ENCODE results near the gene CDAN1.

Gene CDAN1

GRCh38 chr15:42734076-42734672, 2.8 kb downstream of the CDAN1 start:
- no peak for DNase-seq

DNA sequence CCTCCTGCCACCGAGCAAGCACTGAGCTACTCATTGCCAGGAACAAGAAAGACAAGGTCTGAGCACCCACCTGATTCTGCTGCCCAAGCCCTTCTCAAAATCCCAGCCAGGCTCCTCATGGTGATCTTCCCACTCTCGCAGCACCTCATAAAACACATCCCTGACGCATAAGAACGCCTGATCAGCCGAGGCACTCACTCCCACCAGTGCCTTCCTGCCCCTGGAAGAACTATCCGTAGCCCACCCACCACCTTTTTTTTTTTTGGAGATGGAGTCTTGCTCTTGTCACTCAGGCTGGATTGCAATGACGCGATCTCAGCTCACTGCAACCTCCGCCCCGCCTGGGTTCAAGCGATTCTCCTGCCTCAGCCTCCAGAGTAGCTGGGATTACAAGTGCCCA, 3.9 kb downstream of the CDAN1 start:
- no peak for DNase-seq

DNA sequence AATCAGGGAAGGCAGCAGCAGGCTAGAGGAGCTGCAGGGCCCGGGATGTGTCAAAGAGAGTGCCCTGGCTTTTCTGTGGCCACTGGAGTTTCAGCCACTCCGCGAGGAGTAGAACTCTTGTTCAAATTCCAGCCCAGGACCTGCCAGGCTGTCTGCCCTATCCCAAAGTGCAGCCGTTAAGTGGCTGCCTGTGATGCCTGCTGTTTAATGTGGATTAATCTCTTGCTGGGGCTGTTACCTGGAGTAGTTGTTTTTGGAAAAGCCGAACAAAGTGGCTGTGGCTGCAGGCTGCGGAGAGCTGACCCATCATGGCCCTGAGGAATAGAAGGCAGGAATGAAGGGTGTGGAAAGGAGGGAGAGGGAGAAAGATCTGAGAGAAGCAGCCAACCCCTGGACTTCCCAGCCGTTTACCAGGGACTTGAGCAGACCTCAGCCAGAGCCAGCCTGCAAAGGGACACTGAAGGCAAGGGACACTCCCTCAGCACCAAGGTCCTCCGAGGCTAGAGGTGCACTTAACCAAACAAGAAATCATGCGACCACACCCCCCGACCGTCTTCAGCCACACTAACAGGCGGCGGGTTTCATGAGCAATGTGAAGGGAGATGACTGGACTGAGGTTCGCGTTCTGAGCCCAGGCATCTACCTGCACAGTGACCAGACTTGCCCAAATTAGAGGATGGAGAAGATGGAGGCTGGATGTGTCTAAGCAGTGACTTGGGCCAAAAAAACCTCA, 4.7 kb downstream of the CDAN1 start:
- no peak for DNase-seq

GRCh38 chr15:42731461-42731860, 5.5 kb downstream of the CDAN1 start:
- DNase-seq = no peak

DNA sequence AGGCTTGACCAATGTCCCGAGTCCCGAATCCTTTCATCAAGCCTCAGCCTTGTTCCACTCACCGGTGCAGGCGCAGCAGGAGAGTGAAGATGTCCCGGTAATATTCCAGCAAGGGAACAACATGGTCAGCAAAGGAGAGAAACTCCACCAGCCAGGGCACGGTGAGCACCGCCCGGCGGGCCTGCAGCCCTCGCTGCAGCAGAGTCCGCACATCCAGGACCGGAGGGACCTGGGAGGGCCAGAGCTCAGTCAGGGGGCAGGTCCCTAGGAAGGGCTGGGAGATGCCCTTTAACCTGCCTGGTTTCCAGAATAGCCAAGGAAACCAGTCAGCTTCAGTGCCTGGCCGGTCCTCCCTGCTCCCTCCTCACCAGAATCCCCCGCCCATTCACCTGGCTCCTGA, 6.4 kb downstream of the CDAN1 start:
- no peak for DNase-seq

DNA sequence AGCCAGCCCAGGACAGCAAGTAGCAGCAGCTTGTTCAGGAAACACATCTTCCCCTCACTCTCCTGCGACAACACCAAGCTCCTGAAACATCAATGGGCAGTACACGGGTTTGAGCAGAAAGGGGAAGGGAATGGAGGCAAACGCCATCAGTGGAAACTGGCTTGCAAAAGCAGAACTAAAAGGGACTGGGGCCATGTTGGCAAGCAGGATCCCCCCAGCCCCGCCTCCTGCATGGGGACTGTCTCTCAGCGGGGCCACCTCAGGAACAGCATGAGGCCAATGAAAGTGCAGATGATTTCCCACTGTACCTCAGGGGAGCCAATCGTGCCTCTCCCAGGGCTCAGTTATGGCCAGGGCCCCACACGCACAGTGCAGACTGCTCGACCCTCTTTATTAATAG, 6.8 kb downstream of the CDAN1 start:
- no peak for DNase-seq

GRCh38 chr15:42729409-42729808, 7.5 kb downstream of the CDAN1 start:
- DNase-seq = no peak

- no peak for DNase-seq
These were observed 8.0 kb downstream of the CDAN1 start for GRCh38 chr15:42728972-42729371.

DNA sequence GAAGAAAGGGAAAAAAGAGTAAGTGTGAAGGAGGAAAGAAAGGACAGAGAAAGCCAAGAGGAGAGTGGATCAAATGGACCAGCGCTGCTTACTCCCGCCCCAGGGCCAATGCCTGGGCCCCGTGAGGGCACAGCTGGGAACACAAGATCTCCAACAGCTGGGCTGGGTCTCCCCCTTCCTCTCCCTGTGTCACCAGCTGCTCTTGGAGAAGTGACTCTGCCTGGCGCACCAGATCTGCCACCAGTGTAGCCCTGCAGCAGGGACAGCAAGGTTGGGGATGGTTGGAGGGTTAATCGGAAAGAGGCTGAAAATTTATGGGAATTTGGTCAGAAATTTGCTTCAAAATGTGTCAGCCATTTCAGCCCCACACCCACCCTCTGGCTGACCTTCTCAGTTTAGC, 8.4 kb downstream of the CDAN1 start:
- DNase-seq = no peak

DNA sequence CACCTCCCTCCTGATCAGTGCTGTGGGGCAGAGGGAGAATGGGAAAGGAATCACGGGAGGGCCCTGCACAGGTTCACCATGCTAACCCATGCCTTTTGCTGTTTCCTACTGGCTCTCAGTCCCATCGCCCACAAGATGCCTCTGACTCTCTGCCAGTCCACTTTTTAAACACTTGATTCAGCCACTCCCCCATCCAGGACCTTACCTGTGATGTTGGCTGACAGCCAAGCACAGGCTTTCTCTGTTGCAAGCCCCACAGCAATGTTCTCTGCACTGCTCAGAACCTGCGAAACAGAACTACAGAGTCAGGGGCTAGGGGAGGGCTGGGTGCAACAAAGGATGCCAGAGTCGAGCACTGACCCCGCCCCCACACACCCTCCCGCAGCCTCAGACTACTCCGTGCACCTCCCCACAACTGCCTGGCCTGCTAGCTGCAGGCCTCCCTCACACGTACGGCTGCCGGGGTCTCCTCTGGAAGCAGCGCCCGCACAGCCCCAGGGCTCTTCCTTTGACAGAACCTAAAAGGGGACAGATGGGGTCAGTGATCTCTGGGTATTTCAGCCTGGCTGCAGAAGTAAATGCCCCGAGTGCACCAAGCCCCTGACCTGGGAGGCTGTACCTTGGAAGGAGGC, 9.1 kb downstream of the CDAN1 start:
- no peak for DNase-seq

GRCh38 chr15:42726114-42726513, 10.8 kb downstream of the CDAN1 start:
- no peak for DNase-seq

DNA sequence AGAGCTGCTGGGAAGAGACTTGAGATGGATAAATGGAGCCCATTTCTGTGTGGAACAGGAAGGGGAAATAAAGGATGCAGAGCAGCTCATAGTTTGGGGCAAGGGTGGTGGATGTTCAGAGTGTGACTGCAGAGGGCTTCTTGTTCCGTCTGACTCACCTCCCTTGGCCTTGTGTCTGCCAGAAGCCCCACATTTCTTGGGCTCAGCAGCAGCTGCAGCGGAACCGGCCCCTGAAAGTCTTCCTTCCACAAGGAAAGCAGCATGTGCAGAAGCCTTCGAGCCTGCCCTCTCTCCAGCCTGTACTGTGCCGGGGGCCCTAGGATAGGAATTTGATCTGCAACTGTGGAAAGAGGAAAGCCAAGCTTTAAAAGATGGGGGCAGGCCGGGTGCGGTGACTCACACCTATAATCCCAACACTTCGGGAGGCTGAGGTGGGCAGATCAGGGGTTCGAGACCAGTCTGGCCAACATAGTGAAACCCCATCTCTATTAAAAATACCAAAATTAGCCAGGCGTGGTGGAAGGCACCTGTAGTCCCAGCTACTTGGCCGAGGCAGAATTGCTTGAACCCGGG, 11.5 kb downstream of the CDAN1 start:
- DNase-seq = no peak

DNA sequence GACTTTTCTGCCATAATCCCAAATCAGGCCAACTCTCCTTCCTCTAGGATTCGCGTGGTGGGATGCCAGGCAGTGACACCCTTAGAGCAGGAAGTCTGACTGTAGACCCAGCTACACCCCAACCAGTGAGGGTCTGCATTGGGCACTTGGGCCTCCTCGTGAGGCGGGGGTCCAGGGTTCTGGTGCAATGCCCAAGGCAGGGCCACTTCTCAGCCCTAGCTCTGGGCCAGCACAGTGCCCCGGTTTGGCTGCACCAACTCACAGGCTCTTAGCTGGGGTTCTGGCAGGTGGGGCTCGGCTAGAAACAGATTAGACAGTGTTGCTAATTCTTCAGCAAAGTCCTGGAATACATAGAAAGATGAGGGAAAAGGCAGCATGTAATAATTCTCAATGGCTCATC, 12.7 kb downstream of the CDAN1 start:
- no peak for DNase-seq

DNA sequence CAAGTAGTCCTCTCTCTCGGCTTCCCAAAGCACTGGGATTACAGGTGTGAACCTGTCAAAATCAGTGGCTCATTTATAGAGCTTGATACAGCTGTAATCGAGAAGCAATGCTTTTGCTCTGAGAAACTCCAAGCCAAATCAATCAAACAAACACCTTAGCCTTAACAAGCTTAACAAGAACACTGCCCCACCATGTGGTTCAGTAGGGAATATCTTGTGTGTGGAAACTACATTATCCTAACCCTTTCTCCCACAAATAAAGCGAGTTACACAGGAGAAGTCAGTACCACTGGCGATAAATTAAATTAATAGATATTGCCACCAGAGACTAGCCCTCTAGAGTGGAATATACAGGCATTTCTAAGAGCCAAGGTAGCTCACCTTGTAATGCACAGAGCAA, 13.9 kb downstream of the CDAN1 start:
- no peak for DNase-seq

GRCh38 chr15:42721916-42722315, 15.0 kb downstream of the CDAN1 start:
- no peak for DNase-seq

DNA sequence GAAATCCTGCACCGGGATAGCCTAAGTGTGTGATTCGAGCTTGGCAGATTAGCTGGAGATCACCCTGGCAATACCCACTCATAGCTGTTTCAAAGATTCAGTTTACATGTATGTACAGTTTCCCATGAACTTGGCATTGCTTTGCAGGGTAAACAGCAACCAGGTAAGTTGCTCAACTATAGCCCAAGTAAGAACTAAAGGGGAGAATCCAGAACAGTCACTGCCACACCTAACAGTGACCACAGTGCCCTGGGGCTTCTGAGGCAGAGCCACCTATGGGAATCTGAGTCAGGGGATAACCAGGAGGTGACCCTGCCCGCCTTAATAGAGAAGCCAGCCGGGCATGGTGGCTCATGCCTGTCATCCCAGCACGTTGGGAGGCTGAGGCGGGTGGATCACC, 15.9 kb downstream of the CDAN1 start:
- DNase-seq = no peak

DNA sequence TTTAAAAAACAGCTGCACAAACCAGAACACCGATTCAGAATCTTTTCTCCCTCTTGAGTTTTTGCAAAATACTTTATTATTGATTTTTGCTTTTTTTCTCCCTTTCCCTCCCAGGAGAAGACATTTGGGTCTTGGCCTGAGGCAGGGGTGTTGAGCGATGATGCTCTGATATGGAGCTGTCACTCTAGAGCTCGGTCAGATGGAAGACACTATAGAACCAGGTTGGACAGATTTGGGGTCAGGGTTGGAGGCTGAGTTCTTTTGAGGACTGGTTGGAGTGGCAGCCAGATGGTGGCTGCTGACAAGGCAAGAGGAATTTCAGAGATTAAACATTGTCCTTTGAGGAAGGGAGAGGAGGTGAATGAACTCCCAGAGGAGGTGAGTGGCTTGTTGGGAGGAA, 16.9 kb downstream of the CDAN1 start:
- DNase-seq = no peak

GRCh38 chr15:42719043-42719442, 17.9 kb downstream of the CDAN1 start:
- DNase-seq = no peak

- no peak for DNase-seq
These were observed 20.3 kb downstream of the CDAN1 start for GRCh38 chr15:42716626-42717025.

- no peak for DNase-seq
These were observed 20.8 kb downstream of the CDAN1 start for GRCh38 chr15:42716125-42716524.

DNA sequence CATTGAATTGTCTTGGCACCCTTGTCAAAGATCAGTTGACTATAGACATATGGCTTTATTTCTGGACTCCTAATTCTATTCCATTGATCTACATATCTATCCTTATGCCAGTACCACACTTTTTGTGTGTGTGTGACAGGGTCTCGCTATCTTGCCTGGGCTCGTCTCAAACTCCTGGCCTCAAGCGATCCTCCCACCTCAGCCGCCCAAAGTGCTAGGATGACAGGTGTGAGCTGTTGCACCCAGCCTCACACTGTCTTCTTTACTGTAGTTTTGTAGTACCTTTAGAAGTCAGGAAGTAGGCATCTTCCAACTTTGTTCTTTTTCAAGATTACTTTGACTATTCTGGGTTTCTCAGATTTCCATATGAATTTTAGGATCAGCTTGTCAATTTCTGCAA, 24.3 kb downstream of the CDAN1 start:
- DNase-seq = no peak

DNA sequence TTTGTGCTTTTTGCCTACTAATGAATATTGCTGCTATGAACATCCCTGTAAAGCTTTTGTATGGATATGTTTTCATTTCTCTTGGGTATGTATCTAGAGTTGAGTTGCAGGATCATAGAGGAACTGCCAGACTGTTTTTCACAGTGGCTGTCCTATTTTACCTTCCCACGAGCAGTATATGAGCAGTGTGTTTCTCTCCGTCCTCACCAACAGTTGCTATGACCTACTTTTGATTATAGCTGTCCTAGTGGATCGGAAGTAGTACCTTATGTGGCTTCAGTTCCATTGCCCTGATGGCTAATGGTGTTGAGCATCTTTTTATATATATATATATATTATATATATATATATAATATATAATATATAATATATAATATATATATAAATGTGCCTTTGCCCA, 25.2 kb downstream of the CDAN1 start:
- no peak for DNase-seq

DNA sequence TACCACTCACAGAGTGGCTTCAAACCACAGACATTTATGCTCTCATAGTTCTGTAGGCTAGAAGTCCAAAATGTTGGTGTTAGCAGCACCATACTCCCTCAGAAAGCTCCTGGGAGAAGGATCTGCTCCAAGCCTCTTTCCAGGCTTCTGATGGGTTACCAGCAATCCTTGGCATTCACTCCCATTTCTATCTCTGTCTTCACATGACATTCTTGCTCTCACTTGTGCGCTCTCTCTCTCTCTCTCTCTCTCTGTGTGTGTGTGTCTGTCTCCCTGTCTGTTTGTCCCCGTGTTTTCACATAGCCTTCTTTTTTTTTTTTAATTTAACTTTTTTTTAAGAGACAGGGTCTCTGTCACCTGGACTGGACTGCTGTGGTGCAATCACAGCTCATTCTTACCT, 26.3 kb downstream of the CDAN1 start:
- DNase-seq = no peak
